Astrocyte of the cerebellum (primary cell): ENCODE data around the gene EZH1.

Source experiments
- DNase-seq: peaks from one replicate; pipeline ENCODE4 v3.0.0-alpha.2; 2011; ENCODE audit warnings: low read depth
- H3K4me3 ChIP-seq: 2 replicates; pipeline ENCODE4 v1.5.1; 2011; ENCODE audit warnings: mild to moderate bottlenecking, low read depth, low read length, moderate library complexity
- CTCF ChIP-seq: IDR thresholded peaks from 2 replicates; pipeline ENCODE4 v1.5.1; 2012; ENCODE audit warnings: low read length, low read depth, moderate library complexity, mild to moderate bottlenecking; ENCODE audit errors: missing control alignments
- in situ Hi-C: cut with HindIII; loops from 2 replicates; pipeline ENCODE4 v1.10.0; 2017; ENCODE audit warnings: low sequenced_read_pairs

Gene EZH1

GRCh38 chr17:42704837-42705494 is 39.9 kb downstream of the EZH1 start:
- TF ChIP-seq CTCF, result no peak
- no peak for DNase-seq
- H3K4me3 ChIP-seq, result no peak overlapping the region
- in situ Hi-C loops, result no loop called here

- in situ Hi-C loops, result no loop called here
- no peak for TF ChIP-seq CTCF
- no peak for DNase-seq
- no peak overlapping the region for H3K4me3 ChIP-seq
These were observed 40.4 kb downstream of the EZH1 start for GRCh38 chr17:42704490-42704836.

GRCh38 chr17:42702446-42702845 is 42.4 kb downstream of the EZH1 start:
- DNase-seq, result no peak
- in situ Hi-C loops, result no loop called here
- H3K4me3 ChIP-seq, result no peak overlapping the region
- TF ChIP-seq CTCF, result no peak

DNA sequence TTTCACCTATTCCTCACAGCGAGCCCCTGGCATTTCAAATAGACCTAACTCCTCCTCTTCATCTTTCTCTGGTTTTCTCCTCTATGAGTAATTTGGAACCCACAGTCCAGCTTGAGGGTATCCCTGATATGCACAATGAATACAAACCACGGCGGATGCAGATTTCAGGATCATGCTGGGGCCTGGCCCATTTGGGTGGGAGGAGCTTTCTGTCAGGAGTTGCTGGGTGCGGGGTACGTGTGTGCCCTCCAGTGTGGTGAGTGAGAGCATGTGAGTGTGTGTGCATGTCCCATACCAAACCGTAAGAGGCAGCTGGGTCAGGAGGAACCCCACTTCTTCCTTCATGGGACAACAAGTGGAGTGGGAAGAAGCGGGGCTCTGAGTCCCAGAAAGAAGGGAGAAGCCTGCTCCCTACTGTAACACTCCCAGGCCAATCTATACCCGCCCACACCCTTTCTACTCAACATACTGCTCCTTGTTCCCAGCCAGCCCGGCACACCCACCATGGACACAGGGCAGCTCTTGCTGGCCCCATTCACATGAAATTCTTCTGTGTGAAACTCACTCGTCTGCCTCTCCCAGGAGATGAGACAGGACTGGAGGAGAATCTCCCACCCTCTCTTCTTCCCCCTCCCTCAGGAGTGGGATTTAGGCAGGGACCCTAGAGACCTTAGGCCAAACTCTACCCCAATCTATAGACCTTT is 44.1 kb downstream of the EZH1 start:
- H3K4me3 ChIP-seq, result no peak overlapping the region
- no peak for TF ChIP-seq CTCF

DNA sequence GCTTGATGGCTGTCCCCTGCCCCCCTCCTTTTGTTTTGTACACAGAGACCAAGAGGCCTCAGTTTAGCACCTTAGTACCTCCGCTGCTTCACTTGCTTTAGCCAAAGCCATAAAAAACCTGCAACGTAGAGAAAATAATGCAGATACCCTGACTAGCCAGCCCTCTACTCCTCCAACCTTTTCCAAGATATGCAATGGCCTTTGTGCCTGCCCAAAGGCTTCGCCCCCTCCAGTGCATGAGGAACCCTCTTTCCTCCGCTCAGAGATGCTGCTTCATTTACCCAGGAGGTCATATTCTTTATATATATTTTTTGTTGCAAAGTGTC is 45.5 kb downstream of the EZH1 start:
- in situ Hi-C loops, result no loop called here
- no peak for TF ChIP-seq CTCF
- H3K4me3 ChIP-seq, result no peak overlapping the region
- no peak for DNase-seq

More for the DNA sequence above, 44.1 kb downstream of the EZH1 start:
- in situ Hi-C loops, result no loop called here
- no peak for DNase-seq

DNA sequence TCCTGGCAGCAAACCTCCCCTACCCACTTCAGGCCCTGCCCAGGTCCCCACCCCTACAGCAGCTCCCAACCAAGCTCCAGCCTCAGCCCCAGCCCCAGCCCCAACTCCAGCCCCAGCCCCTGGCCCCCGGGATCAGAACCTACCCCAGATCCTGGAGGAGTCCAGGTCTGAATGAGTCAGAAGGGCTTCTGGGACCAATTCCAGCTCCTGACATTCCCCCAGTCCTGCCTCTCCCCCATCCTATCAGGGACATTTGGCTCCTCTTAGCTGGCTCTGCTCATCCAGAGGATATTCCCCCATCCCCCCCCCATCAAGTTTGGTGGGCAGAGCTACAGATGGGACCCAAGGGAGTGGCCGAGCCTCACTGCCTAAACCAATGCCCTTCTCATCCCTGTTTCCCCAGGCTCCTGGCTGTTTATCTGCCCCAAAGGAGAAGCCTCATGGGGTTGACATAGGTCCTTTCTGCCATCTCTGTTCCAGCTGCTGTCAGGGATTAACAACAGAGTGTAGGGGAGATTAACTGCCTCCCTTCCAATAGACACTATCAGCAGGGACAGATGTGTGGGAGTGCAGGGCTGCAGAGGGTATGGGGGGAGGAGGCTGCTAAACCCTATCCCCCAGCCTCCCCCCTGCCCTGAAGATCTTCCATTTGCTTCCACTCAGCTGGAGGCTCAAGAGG is 46.0 kb downstream of the EZH1 start:
- no peak for DNase-seq
- no peak overlapping the region for H3K4me3 ChIP-seq
- in situ Hi-C loops, result no loop called here
- TF ChIP-seq CTCF, result no peak
